ENCODE data around the gene SLC17A7. TPM values are rescaled to one million over a fixed set of nuclear protein-coding genes. Genes with fewer than 3 reads are reported as not detected.

The SLC17A7 gene
- total RNA-seq, 2 donors from 2014 or later, result 0.54 to 2.8 TPM

GRCh38 chr19:49418511-49418910 is 22.8 kb downstream of the SLC17A7 start:
- H3K4me1 ChIP-seq (ENCODE audit: control insufficient read depth in 1 of 2, low read depth in 2 of 2), result peaks cover 12 to 26% of the 10 kb centered on the region in 2 donors
- H3K27ac ChIP-seq, result no peak overlapping the region
- no peak for TF ChIP-seq CTCF (IDR thresholded peaks at IDR 0.05)
- H3K36me3 ChIP-seq, result no peaks in the 10 kb centered on the region
- ATAC-seq (ENCODE audit: insufficient number of reproducible peaks, low FRiP score, low read depth) (no peak), DNase-seq (ENCODE audit: low spot score) (no peak)
- H3K27me3 ChIP-seq (replicated peaks; ENCODE audit: insufficient read depth), result peaks cover 16% of the 10 kb centered on the region
- H3K4me3 ChIP-seq, result no peak overlapping the region
- no peaks in the 10 kb centered on the region for H3K9me3 ChIP-seq

- no peaks in the 10 kb centered on the region for H3K36me3 ChIP-seq
- no peaks in the 10 kb centered on the region for H3K9me3 ChIP-seq
- DNase-seq (ENCODE audit: low spot score) (no peak), ATAC-seq (ENCODE audit: insufficient number of reproducible peaks, low FRiP score, low read depth) (no peak)
- H3K4me1 ChIP-seq (ENCODE audit: control insufficient read depth in 1 of 2, low read depth in 2 of 2), result peaks cover 0 to 12% of the 10 kb centered on the region in 2 donors
- no peak overlapping the region for H3K4me3 ChIP-seq
- peaks cover 8% of the 10 kb centered on the region for H3K27me3 ChIP-seq (replicated peaks; ENCODE audit: insufficient read depth)
- TF ChIP-seq CTCF (IDR thresholded peaks at IDR 0.05), result no peak
- H3K27ac ChIP-seq, result no peak overlapping the region
Measured at GRCh38 chr19:49417088-49417487, 24.2 kb downstream of the SLC17A7 start.

GRCh38 chr19:49415810-49416200 is 25.5 kb downstream of the SLC17A7 start:
- Histone ChIP-seq H3K4me1 (ENCODE audit: control insufficient read depth in 1 of 2, low read depth in 2 of 2) (peaks cover 0 to 3% of the 10 kb centered on the region in 2 donors), H3K9me3 (no peaks in the 10 kb centered on the region), H3K4me3 (no peak overlapping the region), H3K36me3 (no peaks in the 10 kb centered on the region), H3K27ac (no peak overlapping the region), H3K27me3 (replicated peaks; ENCODE audit: insufficient read depth) (no peaks in the 10 kb centered on the region)
- no peak for TF ChIP-seq CTCF (IDR thresholded peaks at IDR 0.05)
- no peak for ATAC-seq (ENCODE audit: insufficient number of reproducible peaks, low FRiP score, low read depth)
- no peak for DNase-seq (ENCODE audit: low spot score)

- ATAC-seq (ENCODE audit: insufficient number of reproducible peaks, low FRiP score, low read depth), result no peak
- Histone ChIP-seq H3K9me3 (no peaks in the 10 kb centered on the region), H3K36me3 (no peaks in the 10 kb centered on the region), H3K27me3 (replicated peaks; ENCODE audit: insufficient read depth) (no peaks in the 10 kb centered on the region), H3K27ac (no peak overlapping the region), H3K4me1 (ENCODE audit: control insufficient read depth in 1 of 2, low read depth in 2 of 2) (no peaks in the 10 kb centered on the region), H3K4me3 (no peak overlapping the region)
- DNase-seq (ENCODE audit: low spot score), result no peak
- TF ChIP-seq CTCF (IDR thresholded peaks at IDR 0.05), result no peak
Measured at GRCh38 chr19:49415102-49415809, 26.1 kb downstream of the SLC17A7 start.

- no peaks in the 10 kb centered on the region for H3K27me3 ChIP-seq (replicated peaks; ENCODE audit: insufficient read depth)
- H3K36me3 ChIP-seq, result no peaks in the 10 kb centered on the region
- no peak overlapping the region for H3K4me3 ChIP-seq
- no peak for DNase-seq (ENCODE audit: low spot score)
- H3K4me1 ChIP-seq (ENCODE audit: control insufficient read depth in 1 of 2, low read depth in 2 of 2), result no peaks in the 10 kb centered on the region
- no peak overlapping the region for H3K27ac ChIP-seq
- TF ChIP-seq CTCF (IDR thresholded peaks at IDR 0.05), result no peak
- H3K9me3 ChIP-seq, result no peaks in the 10 kb centered on the region
- ATAC-seq (ENCODE audit: insufficient number of reproducible peaks, low FRiP score, low read depth), result no peak
Measured at GRCh38 chr19:49414256-49414655, 27.1 kb downstream of the SLC17A7 start.
